Measurements from ENCODE around the gene INPP5D. TPM values are rescaled to one million over a fixed set of nuclear protein-coding genes. Genes with fewer than 3 reads are reported as not detected.

Gene INPP5D
- polyA plus RNA-seq, 1 of the 3 experiments (the other 2 are of a cell fraction): 1.3 TPM

GRCh38 chr2:233168919-233169318 is 108.8 kb downstream of the INPP5D start:
- no peak overlapping the region for H2AFZ ChIP-seq (ENCODE audit: low read depth)
- CTCF ChIA-PET: no interaction called here
- no peaks in the 10 kb centered on the region for H3F3A ChIP-seq (replicated peaks; ENCODE audit: insufficient read depth)
- H3K79me2 ChIP-seq (ENCODE audit: insufficient read depth): no peaks in the 10 kb centered on the region
- H3K4me2 ChIP-seq: no peak overlapping the region
- H4K20me1 ChIP-seq (ENCODE audit: insufficient read depth): no peaks in the 10 kb centered on the region
- H3K4me3 ChIP-seq (ENCODE audit: low read depth in 2 of 2, low read length in 1 of 2): no peak overlapping the region
- no peak for DNase-seq
- H3K9ac ChIP-seq: no peak overlapping the region
- H3K36me3 ChIP-seq (replicated peaks in 1 of 2; ENCODE audit: control insufficient read depth in 1 of 2, insufficient read depth in 2 of 2, low read length in 1 of 2): no peaks in the 10 kb centered on the region
- H3K9me3 ChIP-seq: no peaks in the 10 kb centered on the region
- 73% methylated on average over 7 of the region's 11 CpGs for WGBS (ENCODE audit: low lambda C conversion rate)
- no peaks in the 10 kb centered on the region for H3K27me3 ChIP-seq (ENCODE audit: insufficient read depth)
- POLR2A ChIA-PET: no interaction called here
- peaks cover 0 to 4% of the 10 kb centered on the region in 2 experiments; a peak in 2 of 4 replicates for H3K4me1 ChIP-seq (ENCODE audit: control insufficient read depth in 1 of 2, insufficient read depth in 2 of 2, low read depth in 1 of 2, low read length in 1 of 2)
- H3K27ac ChIP-seq (ENCODE audit: low read depth in 2 of 2, low read length in 1 of 2): no peak overlapping the region
- H3K9me2 ChIP-seq: no peaks in the 10 kb centered on the region
- no peak for TF ChIP-seq NFIC (IDR thresholded peaks at IDR 0.05; ENCODE audit: borderline replicate concordance)
- TF ChIP-seq RXRA (IDR thresholded peaks at IDR 0.05; ENCODE audit: borderline replicate concordance, low read depth): no peak
- TF ChIP-seq IRF3 (IDR thresholded peaks at IDR 0.05; ENCODE audit: low read depth, low read length): no peak
- no peak for TF ChIP-seq POLR2AphosphoS5 (IDR thresholded peaks at IDR 0.05; ENCODE audit: low read depth, low read length)
- TF ChIP-seq CHD2 (IDR thresholded peaks at IDR 0.05; ENCODE audit: low read length, partially characterized antibody): no peak
- TF ChIP-seq EZH2phosphoT487 (IDR thresholded peaks at IDR 0.05; ENCODE audit: borderline replicate concordance, low read depth): no peak
- TF ChIP-seq GABPA (IDR thresholded peaks at IDR 0.05; ENCODE audit: low read depth): no peak
- no peak for TF ChIP-seq NRF1 (IDR thresholded peaks at IDR 0.05; ENCODE audit: low read depth, low read length)
- TF ChIP-seq MEF2A (IDR thresholded peaks at IDR 0.05; ENCODE audit: borderline replicate concordance, low read depth): no peak
- no peak for TF ChIP-seq RAD21 (IDR thresholded peaks at IDR 0.05; ENCODE audit: low read length)
- no peak for TF ChIP-seq RCOR1 (IDR thresholded peaks at IDR 0.05; ENCODE audit: low read length)
- no peak for TF ChIP-seq USF1 (IDR thresholded peaks at IDR 0.05; ENCODE audit: borderline replicate concordance, low read depth)
- TF ChIP-seq ZBTB33 (IDR thresholded peaks at IDR 0.05; ENCODE audit: borderline replicate concordance, low read depth): no peak

- H2AFZ ChIP-seq (ENCODE audit: low read depth): no peak overlapping the region
- no peak overlapping the region for H3K27ac ChIP-seq (ENCODE audit: low read depth in 2 of 2, low read length in 1 of 2)
- H3K4me2 ChIP-seq: no peak overlapping the region
- ChIA-PET CTCF (no interaction called here), POLR2A (no interaction called here)
- no peaks in the 10 kb centered on the region for H4K20me1 ChIP-seq (ENCODE audit: insufficient read depth)
- H3K79me2 ChIP-seq (ENCODE audit: insufficient read depth): no peaks in the 10 kb centered on the region
- DNase-seq: no peak
- no peaks in the 10 kb centered on the region for H3F3A ChIP-seq (replicated peaks; ENCODE audit: insufficient read depth)
- peaks cover 0 to under 1% of the 10 kb centered on the region in 2 experiments; a peak in 1 of 4 replicates for H3K4me1 ChIP-seq (ENCODE audit: control insufficient read depth in 1 of 2, insufficient read depth in 2 of 2, low read depth in 1 of 2, low read length in 1 of 2)
- H3K9ac ChIP-seq: no peak overlapping the region
- no peaks in the 10 kb centered on the region for H3K27me3 ChIP-seq (ENCODE audit: insufficient read depth)
- H3K9me3 ChIP-seq: no peaks in the 10 kb centered on the region
- H3K36me3 ChIP-seq (replicated peaks in 1 of 2; ENCODE audit: control insufficient read depth in 1 of 2, insufficient read depth in 2 of 2, low read length in 1 of 2): no peaks in the 10 kb centered on the region
- H3K4me3 ChIP-seq (ENCODE audit: low read depth in 2 of 2, low read length in 1 of 2): no peak overlapping the region
- TF ChIP-seq PBX3 (IDR thresholded peaks at IDR 0.05) (no peak), EP300 (IDR thresholded peaks at IDR 0.05; ENCODE audit: borderline replicate concordance in 1 of 2, low read depth in 1 of 2, low read length in 1 of 2) (no peak), JUND (IDR thresholded peaks at IDR 0.05) (no peak), FOXJ3 (CRISPR knock-in tag; IDR thresholded peaks at IDR 0.05) (no peak), GATA2 (CRISPR knock-in tag; IDR thresholded peaks at IDR 0.05) (no peak)
- 88% methylated on average over 2 of the region's 2 CpGs for WGBS (ENCODE audit: low lambda C conversion rate)
- no peaks in the 10 kb centered on the region for H3K9me2 ChIP-seq
Observed at GRCh38 chr2:233171344-233171743, 111.2 kb downstream of the INPP5D start.
